ENCODE data around the gene UTP3.

DNA sequence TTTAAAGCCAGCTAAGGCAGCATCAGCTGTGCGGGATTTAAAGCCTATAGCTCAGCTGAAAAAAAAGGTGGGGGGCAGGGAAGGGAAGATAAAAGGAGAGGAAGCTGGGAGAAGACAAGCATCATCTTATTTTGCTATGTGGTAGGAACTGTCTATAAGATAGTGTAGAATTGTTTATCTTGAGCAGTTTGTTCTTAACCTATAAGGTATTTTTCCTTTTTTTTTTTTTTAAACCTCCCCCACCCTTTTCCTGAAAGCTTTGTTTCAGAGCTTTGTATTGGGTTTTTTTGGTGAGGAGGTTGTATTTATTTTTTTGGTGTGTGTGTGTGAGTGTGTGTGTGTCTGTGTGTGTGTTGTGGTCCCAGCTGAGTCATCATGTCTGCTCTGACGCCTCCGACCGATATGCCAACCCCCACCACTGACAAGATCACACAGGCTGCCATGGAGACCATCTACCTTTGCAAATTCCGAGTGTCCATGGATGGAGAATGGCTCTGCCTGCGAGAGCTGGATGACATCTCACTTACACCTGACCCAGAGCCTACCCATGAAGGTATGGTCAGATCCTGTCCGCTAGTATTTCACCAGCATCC is 34.0 kb downstream of the UTP3 start:
- TF ChIP-seq, protein P1, sequence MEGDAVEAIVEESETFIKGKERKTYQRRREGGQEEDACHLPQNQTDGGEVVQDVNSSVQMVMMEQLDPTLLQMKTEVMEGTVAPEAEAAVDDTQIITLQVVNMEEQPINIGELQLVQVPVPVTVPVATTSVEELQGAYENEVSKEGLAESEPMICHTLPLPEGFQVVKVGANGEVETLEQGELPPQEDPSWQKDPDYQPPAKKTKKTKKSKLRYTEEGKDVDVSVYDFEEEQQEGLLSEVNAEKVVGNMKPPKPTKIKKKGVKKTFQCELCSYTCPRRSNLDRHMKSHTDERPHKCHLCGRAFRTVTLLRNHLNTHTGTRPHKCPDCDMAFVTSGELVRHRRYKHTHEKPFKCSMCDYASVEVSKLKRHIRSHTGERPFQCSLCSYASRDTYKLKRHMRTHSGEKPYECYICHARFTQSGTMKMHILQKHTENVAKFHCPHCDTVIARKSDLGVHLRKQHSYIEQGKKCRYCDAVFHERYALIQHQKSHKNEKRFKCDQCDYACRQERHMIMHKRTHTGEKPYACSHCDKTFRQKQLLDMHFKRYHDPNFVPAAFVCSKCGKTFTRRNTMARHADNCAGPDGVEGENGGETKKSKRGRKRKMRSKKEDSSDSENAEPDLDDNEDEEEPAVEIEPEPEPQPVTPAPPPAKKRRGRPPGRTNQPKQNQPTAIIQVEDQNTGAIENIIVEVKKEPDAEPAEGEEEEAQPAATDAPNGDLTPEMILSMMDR (IDR thresholded peaks at IDR 0.05): no peak
- TF ChIP-seq EP300 (IDR thresholded peaks at IDR 0.05) (no peak), POLR2A (IDR thresholded peaks at IDR 0.05) (no peak)

Measured in ovary (tissue), 3 donors.